Colonic mucosa (tissue), 4 donors: ENCODE data around the gene GSE1. TPM values are rescaled to one million over a fixed set of nuclear protein-coding genes. Genes with fewer than 3 reads are reported as not detected.

Experiments
- DNase-seq: peaks from one replicate; pipeline ENCODE4 v3.0.0-alpha.2; 2020
- H3K27ac ChIP-seq: fragments of 200-600 bp; one replicate; pipeline ENCODE4 v1.8.0; 2021
- H3K27me3 ChIP-seq: fragments of 200-600 bp; one replicate; pipeline ENCODE4 v1.8.0; 2021
- H3K36me3 ChIP-seq: fragments of 200-600 bp; one replicate; pipeline ENCODE4 v1.8.0; 2021
- H3K4me1 ChIP-seq: fragments of 200-600 bp; one replicate; pipeline ENCODE4 v1.8.0; 2021; ENCODE audit warnings: mild to moderate bottlenecking
- H3K4me3 ChIP-seq: fragments of 200-600 bp; one replicate; pipeline ENCODE4 v1.8.0; 2021
- H3K9ac ChIP-seq, 2 donors: one replicate each; pipeline ENCODE4 v1.7.0; 2013; ENCODE audit warnings: control low read depth in 2 of 2, low read depth in 2 of 2, low read length in 2 of 2
- H3K9me3 ChIP-seq: fragments of 200-600 bp; one replicate; pipeline ENCODE4 v1.8.0; 2021
- intact Hi-C: fragments of 100-400 bp; cut with DNase I; formaldehyde crosslinking; loops from one replicate; pipeline ENCODE4 v1.14.1; 2022
- total RNA-seq, 2 donors: library from RNA; stranded (reverse); fragmentation: NEBNext Ultra II Directional in 1 of 2; extraction: Animal tissue kit (Norgen Biotek cat#: 25700) in 1 of 2; gene quantifications; one replicate each; pipeline ENCODE4 v1.2.1, GENCODE V29; 2021
- TF ChIP-seq, protein P1 (sequence below): fragments of 200-600 bp; IDR thresholded peaks from one replicate; pipeline ENCODE4 v1.8.0; 2022; ENCODE audit warnings: antibody characterized with exemption, mild to moderate bottlenecking
- donor health status: healthy.
- donor health status: DM: no; HTN: no; CAD: no.
- donor health status: DM: no; HTN: no; CAD: no.

The GSE1 gene
- total RNA-seq, 2 donors from 2014 or later, result 79.2 to 103 TPM

DNA sequence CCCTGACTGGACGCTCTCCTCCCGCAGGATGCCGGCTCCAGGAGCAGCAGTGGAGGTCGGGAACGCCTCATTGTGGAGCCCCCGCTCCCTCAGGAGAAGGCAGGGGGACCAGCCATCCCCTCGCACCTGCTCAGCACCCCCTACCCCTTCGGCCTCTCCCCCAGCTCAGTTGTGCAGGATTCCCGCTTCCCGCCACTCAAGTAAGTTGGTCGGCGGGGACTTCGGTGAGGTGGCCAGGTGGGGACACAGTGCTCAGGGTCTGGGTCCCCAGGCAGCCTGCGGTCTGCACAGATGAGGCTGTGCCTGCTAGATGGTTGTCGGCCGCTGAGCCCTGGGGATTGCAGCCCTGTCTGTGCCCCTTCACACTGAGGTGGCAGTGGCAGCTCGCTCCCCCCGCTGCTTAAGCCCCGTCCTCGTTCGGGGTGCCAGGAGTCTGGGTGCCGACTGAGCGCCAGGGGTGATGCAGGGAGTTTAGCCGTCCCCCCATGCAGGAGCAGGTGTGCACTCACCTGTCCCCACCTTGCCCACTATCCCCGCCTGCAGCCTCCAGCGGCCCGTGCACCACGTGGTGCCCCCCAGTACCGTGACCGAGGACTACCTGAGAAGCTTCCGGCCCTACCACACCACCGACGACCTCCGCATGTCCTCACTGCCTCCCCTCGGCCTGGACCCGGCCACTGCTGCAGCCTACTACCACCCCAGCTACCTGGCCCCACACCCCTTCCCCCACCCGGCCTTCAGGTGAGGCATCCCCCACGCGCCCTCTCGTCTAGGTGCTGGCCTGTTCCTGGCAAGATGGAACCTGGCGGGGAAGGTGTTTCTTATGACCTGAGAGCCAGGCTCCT lies 41.4 kb downstream of the GSE1 start:
- DNase-seq, result no peak
- intact Hi-C loops, result no loop called here
- Histone ChIP-seq H3K27me3 (no peaks in the 10 kb centered on the region), H3K9me3 (no peaks in the 10 kb centered on the region), H3K4me3 (no peak overlapping the region), H3K4me1 (peaks cover 6% of the 10 kb centered on the region), H3K36me3 (peaks cover 18% of the 10 kb centered on the region), H3K9ac (no peak overlapping the region), H3K27ac (no peak overlapping the region)
- TF ChIP-seq, protein P1, sequence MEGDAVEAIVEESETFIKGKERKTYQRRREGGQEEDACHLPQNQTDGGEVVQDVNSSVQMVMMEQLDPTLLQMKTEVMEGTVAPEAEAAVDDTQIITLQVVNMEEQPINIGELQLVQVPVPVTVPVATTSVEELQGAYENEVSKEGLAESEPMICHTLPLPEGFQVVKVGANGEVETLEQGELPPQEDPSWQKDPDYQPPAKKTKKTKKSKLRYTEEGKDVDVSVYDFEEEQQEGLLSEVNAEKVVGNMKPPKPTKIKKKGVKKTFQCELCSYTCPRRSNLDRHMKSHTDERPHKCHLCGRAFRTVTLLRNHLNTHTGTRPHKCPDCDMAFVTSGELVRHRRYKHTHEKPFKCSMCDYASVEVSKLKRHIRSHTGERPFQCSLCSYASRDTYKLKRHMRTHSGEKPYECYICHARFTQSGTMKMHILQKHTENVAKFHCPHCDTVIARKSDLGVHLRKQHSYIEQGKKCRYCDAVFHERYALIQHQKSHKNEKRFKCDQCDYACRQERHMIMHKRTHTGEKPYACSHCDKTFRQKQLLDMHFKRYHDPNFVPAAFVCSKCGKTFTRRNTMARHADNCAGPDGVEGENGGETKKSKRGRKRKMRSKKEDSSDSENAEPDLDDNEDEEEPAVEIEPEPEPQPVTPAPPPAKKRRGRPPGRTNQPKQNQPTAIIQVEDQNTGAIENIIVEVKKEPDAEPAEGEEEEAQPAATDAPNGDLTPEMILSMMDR, result no peak

- Histone ChIP-seq H3K9me3 (no peaks in the 10 kb centered on the region), H3K36me3 (peaks cover 18% of the 10 kb centered on the region), H3K4me1 (peaks cover 6% of the 10 kb centered on the region), H3K9ac (no peak overlapping the region), H3K27ac (no peak overlapping the region), H3K27me3 (no peaks in the 10 kb centered on the region), H3K4me3 (no peak overlapping the region)
- no peak for DNase-seq
- TF ChIP-seq, protein P1, result no peak
- intact Hi-C loops, result no loop called here
These were observed 42.4 kb downstream of the GSE1 start for GRCh38 chr16:85655216-85656129.

DNA sequence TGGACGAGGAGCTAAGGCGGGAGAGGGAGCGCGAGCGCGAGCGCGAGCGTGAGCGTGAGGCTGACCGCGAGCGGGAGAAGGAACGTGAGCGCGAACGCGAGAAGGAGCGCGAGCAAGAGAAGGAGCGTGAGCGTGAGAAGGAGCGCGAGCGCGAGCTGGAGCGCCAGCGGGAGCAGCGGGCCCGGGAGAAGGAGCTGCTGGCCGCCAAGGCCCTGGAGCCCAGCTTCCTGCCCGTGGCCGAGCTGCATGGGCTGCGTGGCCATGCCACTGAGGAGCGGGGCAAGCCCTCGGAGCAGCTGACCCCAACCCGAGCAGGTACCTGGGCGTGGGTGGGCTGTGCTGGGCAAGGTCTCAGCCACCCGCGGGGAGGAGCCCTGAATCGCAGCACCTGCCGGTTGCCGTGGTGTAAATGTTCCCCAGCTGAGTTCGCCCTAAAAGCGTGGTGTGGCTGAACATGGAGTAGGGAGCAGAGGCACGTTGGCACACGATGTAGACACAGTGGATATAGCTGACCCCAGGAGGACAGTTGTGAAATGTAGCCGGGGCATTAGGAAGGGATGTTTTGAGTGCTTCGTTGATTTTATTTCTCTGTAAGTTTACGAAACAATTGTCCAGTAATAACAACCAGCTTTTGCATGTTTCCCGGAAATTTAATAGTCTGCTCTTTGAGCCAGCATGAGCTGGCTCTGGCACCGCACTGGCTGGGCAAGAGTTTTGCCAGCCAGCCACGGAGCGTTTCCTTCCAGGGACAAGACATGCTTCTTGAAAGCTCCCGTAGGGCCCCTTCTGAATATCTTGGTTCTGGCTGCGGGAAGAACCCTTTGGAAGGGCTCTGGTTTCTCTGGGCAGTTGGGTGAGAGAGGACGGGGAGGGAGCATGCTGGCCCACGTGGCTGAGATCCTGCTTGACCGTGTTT lies 43.5 kb downstream of the GSE1 start:
- no peak overlapping the region for H3K9ac ChIP-seq
- no peak for DNase-seq
- no peaks in the 10 kb centered on the region for H3K27me3 ChIP-seq
- TF ChIP-seq, protein P1, result no peak
- H3K4me1 ChIP-seq, result peaks cover under 1% of the 10 kb centered on the region
- H3K4me3 ChIP-seq, result no peak overlapping the region
- intact Hi-C loops, result no loop called here
- peaks cover 25% of the 10 kb centered on the region for H3K36me3 ChIP-seq
- H3K27ac ChIP-seq, result no peak overlapping the region
- H3K9me3 ChIP-seq, result no peaks in the 10 kb centered on the region

- no peaks in the 10 kb centered on the region for H3K9me3 ChIP-seq
- H3K9ac ChIP-seq, result no peak overlapping the region
- peaks cover 29% of the 10 kb centered on the region for H3K36me3 ChIP-seq
- no peaks in the 10 kb centered on the region for H3K4me1 ChIP-seq
- H3K4me3 ChIP-seq, result no peak overlapping the region
- intact Hi-C loops, result no loop called here
- no peaks in the 10 kb centered on the region for H3K27me3 ChIP-seq
- TF ChIP-seq, protein P1, result no peak
- no peak for DNase-seq
- no peak overlapping the region for H3K27ac ChIP-seq
These were observed 44.1 kb downstream of the GSE1 start for GRCh38 chr16:85657267-85657650.

DNA sequence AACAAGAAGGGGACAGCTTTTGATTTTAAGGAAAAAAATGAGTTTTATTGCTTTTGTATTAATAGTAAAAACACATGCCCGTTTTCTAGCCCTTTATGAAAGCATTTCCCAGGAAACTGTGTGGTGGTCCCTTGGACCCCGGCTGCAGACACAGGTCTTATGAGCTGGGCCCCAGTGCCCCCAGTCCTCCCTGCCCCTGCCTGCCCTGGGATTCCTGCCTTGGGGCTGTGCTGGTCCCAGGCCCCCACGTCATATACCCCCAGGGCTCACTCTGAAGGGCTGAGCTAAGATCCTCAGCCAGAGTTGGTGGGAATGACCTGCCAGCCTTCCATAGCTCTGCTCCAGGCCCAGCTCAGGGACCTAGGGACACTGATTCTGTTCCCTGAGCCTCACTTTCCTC lies 44.9 kb downstream of the GSE1 start:
- no peak for DNase-seq
- H3K4me1 ChIP-seq, result no peaks in the 10 kb centered on the region
- H3K27ac ChIP-seq, result no peak overlapping the region
- no peak overlapping the region for H3K9ac ChIP-seq
- intact Hi-C loops, result no loop called here
- no peaks in the 10 kb centered on the region for H3K9me3 ChIP-seq
- peaks cover 37% of the 10 kb centered on the region for H3K36me3 ChIP-seq
- H3K4me3 ChIP-seq, result no peak overlapping the region
- TF ChIP-seq, protein P1, result no peak
- no peaks in the 10 kb centered on the region for H3K27me3 ChIP-seq
